ENCODE data around the gene HSD11B1.

DNA sequence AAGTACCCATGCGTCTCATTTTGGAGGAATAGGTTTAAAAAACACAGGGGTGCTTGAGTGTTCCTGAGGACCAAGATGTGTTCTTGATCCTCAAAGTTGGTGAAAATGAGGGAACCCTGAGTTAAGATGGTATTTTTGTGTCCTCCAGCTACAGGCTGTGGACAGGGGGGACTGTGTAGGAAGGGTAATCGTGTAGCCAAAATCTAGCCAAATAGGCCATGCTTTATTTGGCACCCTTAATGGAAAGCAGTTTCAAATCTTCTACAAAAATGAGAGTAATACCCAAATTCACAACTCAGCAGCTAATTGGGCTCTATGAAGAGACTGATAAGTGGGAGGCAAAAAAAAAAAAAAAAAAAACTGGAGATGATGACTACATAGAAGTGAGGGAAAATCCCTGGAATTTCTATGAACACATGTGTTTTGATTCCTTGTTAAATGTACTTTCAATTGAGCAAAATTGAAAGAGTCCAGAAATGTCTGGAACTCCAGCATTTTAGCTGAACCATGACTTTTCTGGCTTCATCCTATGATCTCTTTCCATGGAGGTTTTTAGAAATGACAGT, 470 bp downstream of the HSD11B1 start:
- TF ChIP-seq CTCF (conservative IDR thresholded peaks at IDR 0.05 in 1 of 2, IDR thresholded peaks at IDR 0.05 in 1 of 2; ENCODE audit: low read depth in 1 of 2, low read length in 2 of 2): no peak
- TF ChIP-seq EZH2 (IDR thresholded peaks at IDR 0.05; ENCODE audit: low read length, missing control alignments): no peak
